GM18520 (cell line): Measurements from ENCODE around the gene CCDC71.

Source experiments
- ATAC-seq: cut with Tn5 transposase; IDR thresholded peaks from one replicate; pipeline ENCODE4 v1.9.1; 2021; ENCODE audit not compliant: unreplicated experiment

CCDC71 gene

DNA sequence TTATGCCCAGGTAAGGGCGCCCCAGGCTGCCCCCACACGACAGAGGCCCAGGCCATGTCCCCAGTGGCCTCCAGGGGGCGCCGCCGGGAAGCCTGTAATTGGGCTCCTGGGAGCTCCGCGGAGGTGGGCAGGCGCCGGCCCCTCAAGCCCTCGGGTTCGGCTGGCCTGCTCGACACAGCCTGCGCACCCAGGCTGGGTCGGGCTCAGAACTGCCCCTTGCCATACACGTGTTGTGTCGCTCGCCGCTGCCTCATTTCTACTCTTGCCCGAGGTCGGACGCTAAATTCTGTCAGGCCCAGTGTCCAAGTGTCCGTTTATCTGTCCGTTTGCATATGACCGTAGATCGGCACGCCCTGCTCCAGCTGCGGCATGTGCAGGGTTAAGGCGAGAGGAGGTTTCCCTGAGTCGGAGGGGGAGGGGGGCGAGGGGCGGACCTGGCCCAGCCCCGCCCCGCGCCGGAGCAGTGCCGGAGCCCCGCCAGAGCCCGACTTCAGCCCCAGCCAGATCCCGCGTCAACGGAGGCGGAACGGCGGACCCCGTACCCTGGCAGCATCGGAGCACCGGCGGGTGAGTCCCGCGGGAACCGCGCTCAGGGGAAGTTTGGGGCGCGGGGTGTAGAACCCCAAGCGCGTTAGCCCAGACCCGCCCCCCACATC is 5.1 kb upstream of the CCDC71 start, which contains the start of gene KLHDC8B:
Gene KLHDC8B (plus strand): TSS at position 480 of the 656 bp plus-strand sequence. CDS start 1,172 bp downstream, outside the sequence.
- ATAC-seq = no peak

DNA sequence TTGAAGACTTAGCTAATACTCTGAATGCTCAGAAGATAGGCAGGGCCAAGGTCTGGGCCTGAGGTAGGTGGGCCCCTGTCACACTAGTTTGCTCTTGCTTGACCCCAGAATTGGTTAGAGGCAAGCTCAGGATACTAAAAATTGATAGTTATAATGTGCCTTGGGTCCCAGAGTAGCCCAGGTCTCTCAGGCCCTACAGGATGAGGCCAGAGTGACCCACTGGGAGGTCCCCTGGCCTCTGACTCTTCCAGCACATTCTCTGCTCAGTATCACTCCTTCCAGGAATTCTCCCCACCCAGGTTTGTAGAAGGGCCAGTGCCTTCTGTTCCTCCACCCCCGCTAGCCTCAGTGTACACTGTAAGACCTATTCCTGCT is 4.6 kb upstream of the CCDC71 start:
- no peak for ATAC-seq

DNA sequence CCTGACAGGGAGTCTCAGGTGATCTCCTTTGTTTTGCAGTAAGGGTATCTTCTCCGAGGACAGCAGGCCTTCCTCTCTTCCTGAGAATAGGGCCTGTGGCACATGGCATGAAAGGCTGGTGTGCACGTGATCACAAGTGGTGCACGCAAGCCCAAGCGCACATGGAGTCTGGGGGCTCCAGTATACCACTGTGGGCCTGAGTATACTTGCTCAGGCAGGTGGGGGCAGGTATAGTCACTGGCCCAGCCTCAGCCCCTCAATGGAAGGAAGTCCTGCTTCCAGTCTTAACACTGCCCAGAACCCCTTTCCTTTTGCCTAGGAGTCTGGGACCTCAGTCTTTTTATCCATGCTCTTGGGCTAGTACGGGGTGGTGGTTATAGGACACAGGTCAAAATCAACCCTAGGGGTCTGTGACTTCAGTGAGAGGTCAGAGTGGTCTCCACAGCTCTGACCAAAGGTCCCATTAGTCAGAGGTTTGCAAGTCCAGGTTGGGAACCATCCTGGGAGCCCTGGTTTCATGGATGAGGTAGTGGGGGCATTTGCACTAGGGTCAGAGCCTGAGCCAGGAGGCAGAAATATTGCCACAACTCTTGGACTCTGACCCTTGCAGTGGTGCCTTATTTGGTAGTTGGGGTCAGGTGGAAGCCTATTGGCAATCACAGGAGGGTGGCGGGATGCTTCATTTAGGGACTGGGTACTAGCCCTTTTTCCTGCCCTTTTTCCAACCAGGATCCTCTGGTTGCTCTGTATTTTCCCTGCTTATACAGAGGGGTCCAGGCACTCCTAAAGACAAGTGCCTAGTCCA is 823 bp upstream of the CCDC71 start:
- no peak for ATAC-seq

DNA sequence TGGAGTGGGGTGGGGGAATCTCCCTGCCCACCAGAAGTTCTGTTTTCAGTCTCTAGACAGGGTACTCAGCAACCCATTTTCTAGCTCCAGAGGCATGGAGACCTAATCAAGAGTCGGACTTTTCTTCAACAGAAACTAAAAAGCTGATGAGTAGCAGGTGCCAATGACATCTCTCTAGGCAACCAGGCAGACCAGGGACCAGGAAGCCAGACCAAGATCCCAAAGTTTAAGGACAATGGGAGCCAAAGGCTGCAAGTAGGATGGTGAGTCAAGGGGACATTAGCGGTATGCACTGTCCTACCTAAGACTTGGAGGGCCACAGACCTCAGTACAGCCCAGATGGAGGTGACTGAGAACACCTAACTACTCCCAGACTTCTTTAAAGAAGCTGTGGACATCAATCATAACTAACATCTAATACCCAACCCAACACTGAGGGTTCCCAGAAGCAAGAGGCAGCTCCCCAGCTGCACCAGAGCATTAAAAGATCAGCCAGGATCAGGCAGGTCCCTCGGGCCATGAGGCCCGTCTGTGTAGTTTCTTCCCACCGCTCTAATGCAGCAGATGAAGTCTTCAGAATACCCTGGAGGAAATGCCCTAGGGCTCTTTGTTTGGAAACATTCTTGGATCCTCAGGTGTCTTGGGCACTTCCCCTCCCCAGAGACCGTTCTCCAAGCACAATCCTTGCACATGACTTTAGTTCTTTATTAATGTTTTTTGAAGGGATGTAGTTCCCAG is 979 bp downstream of the CCDC71 start:
- ATAC-seq = no peak

DNA sequence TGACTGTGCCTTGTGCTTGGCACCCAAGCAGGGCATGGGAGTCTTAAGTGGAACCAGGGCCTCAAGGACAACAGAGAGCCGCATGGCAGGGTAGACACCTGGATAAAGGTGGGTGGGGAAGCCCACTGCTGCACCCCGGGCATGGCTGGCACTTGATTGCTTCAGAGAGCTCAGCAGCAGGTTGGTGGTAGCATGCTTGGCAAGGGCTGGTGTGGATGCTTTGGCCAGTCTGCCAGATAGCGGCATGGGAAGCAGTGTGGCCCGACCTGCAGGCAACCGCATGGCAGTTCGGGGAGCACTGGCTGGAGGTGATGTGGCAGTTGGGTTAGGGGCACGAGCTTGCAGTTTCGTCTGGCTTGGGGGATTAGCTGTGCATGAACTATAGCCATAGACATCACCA is 2.5 kb downstream of the CCDC71 start:
- ATAC-seq = no peak

DNA sequence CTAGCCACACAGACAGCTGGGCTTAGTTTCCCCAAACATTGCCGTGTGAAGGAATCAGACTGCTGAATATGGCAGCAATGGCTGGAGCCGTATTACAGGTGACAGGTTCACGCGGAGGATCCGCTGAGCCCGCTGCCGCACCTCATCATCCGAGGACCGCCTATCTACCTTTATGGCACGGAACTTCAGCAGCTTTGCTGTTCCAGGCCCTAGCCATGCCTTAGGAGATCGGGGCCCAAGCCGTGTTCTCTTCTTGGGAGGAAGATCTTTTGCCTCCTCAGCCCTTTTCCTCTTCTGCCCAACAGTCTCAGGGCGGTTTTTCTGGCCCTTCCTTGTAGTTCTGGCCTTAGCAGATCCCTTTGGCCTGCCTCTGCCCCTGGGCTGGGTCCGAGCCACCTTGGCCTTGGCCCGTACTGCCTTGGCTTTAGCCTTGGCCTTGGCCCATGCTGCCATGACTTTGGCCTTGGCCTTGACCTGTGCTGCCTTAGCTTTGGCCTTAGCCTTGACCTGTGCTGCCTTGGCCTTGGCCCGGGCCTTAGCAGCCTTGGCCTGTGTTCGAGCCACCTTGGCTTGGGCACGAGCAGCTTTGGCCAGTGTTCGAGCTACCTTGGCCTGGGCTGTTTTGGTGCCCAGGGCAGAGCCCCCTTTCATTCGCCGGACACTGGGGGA is 3.2 kb downstream of the CCDC71 start:
- no peak for ATAC-seq

DNA sequence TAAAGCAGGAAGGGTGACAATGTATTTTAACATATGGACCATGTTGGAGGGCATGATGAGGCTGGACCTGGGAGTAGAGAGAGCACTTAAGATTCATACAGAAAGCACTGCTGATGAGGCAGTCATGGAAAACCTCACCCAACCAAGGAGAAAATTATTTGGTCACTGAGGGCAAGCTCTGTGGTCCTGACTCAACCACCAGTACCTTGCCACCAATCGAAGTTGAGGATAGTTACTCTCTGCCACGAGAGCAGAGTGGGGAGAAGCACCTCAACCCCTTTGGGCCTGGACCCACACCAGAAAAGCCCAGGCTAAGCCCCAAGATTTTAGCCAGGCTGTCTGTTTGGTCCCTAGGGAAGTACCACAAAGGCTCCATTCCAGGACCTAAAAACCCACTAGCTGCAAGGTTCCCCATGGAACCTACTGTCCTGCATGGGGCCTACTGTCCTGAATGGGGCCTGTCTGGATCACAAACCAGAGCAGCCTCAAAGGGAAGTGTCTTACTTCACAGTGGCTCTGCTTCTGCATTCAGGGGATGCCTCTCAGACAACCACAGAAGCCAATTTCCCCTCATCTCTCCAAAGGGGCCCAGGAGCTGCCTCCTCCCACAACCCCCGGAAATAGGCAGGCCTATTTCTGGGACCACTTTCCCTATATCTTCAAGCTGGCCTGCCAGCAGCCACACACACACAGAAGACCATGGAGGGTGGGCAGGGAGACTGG is 4.2 kb downstream of the CCDC71 start:
- no peak for ATAC-seq

DNA sequence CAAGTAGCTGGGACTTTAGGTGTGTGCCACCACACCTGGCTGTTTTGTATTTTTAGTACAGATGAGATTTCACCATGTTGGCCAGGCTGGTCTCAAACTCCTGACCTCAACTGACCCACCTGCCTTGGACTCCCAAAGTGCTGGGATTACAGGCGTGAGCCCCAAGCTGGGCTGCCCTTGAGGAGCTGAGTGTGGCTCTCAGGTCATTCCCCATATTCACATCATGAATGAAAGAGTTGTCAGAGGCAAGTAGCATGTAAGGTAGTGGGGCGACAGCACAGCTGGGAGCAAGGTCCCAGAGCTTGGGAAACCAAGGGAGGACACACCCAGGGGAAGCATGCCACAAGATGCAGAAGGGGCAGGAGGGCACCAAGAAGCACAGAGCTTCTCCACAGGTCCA is 4.9 kb downstream of the CCDC71 start:
- ATAC-seq = no peak

DNA sequence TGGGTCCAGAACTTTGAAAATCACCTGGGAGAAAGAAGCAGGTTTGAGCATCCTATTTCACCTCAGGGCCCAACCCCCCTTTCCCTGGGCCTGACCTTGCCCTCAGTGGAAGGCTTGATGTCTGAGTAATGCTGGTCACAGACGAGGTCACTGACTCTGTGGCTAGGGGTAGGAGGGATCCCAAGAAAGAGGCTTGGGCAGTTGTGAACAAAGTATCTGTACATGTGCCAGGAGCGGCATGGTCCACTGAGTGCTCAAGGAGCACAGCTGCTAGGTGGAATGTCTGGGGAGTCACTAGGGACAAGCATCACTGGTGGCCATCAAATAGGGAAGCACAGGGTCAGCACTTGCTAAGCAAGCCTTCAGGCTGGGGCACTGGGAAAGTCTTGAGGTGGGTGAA is 7.3 kb downstream of the CCDC71 start:
- ATAC-seq = no peak

DNA sequence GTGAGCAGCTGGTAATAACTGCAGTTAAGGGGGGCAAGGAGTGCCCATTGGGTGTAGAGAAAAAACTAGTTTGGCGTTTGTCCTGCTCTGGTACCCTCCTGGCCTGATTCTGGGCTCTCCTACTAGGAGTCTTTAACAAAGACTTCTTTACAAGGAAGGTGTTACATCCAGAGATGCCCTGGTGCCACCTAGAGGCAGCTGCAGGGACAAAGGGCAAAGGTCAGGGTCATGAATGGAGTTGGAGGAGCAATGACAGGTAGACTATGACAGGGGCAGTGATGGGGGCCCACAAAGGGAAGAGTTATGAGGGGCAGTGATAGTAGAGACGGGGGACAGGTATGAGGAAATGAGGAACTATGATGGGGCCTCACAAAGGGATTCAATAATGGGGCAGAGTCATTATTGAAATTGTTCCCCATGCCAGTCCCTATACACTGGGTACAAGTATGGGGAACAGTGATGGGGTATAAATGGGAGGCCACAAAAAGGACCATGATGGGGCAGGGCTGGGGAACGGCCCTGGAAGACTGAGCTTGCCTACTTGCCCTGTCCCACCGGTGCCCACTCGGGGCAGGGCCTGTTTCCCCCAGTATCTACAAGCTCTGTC is 7.9 kb downstream of the CCDC71 start:
- ATAC-seq = no peak

DNA sequence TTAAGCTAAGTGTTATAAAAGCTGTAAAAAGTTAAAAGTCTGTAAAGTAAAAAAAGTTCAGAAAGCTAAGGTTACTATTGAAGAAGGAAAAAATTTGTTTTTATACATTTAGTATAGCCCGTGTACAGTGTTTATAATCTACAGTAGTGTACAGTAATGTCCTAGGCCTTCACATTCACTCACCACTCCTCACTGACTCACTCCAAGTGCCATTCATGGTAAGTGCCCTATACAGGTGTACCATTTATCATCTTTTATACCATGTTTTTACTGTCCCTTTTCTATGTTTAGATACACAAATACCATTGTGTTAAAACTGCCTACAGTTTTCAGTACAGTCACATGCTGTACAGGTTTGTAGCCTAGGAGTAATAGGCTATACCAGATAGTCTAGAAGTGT is 8.8 kb downstream of the CCDC71 start:
- no peak for ATAC-seq

DNA sequence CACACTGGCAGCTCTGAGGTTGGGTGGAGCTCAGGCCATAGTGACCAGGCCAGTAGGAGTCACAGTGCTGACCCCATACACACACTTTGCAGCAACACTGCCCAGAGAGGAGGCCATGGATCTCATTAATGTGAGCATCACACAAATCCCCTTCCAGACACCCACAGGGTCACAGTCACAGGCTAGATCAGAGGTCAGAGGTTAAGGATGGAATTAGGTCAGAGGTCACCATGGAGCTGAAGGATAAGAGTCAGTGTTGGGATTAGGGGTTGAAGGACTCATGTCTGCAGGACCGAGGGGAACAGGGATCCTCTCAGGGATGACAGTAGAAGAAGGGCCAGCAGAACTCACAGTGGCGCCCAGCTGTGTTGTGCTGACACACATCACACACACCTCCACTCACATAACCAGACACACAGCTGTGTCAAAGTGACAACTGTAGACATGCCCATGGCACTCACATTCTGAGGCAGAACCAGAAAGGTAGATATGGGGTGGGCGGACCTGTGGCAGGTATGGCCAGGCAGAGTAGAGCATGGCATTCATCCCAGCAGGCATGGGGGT is 12.7 kb downstream of the CCDC71 start:
- ATAC-seq = no peak

DNA sequence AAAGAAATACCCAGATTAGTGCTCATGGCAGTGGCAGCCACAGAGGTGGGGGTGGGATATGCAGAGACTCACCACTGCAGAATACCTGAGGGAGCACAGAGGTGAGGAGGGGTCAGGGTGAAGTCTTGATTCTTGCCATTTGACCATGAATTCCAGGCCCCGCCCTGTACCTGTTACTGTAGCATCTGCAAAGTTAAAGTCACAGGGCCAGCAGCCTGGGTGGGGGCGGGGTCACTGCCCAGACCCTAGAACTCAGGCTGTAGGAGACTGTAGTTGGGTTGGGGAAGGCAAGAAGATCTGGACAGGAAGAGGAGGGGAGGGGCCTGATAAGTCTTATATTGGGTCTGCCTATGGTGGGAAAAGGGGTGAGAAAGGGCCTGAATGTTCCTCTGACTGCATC is 14.5 kb downstream of the CCDC71 start:
- ATAC-seq = no peak

DNA sequence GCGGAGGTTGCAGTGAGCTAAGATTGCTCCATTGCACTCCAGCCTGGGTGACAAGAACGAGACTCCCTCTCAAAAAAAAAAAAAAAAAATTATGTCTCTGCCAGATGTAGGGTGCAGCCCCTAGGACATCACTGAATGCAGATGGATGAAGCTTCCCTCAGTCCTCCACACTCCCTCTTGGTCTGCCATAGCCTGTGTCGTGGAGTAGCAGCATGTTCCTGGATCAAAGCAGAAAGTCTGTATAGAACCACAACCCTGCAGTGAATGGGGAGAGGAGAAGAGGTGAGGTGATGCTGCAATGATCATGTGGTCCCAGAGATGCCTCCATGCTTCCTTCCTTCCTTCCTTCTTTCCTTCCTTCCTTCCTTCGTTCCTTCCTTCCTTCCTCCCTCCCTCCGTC is 18.0 kb downstream of the CCDC71 start:
- ATAC-seq = no peak

DNA sequence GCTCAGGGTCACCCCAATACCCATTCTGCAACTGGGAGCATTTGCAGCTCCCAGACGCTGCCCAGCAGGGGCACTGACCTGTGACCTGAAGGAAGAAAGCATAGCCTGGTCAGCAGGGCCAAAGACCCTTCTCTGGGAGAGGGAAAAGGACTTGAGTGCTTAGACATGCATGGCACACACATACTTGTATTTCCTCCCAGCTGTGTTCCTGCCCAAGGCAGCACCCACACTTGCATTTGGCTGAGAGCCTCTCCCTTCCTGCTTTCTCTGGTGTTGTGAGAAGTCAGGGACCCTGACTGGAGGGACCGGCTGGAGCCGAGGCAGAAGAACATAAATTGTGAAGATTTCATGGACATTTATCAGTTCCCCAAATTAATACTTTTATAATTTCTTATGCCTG is 26.1 kb downstream of the CCDC71 start:
- no peak for ATAC-seq

DNA sequence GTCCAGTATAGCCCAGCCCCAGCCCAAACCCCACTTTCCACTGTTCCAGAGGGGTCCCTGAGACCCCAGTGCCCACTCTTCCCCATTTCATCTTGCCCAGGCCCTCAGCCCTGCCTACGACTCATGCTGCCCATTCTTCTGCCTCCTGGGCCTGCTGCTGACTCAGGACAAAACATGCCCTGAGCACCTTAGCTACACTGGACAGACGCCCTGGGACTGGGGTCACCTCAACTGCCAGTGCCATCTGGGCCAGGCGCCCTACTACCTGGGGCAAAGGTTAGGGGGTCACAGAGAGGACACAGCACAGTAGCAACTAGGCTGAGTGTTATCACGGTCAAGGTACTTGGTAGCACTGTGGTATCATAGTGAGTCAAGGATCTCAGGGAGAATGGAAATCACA is 30.6 kb downstream of the CCDC71 start:
- ATAC-seq = no peak

DNA sequence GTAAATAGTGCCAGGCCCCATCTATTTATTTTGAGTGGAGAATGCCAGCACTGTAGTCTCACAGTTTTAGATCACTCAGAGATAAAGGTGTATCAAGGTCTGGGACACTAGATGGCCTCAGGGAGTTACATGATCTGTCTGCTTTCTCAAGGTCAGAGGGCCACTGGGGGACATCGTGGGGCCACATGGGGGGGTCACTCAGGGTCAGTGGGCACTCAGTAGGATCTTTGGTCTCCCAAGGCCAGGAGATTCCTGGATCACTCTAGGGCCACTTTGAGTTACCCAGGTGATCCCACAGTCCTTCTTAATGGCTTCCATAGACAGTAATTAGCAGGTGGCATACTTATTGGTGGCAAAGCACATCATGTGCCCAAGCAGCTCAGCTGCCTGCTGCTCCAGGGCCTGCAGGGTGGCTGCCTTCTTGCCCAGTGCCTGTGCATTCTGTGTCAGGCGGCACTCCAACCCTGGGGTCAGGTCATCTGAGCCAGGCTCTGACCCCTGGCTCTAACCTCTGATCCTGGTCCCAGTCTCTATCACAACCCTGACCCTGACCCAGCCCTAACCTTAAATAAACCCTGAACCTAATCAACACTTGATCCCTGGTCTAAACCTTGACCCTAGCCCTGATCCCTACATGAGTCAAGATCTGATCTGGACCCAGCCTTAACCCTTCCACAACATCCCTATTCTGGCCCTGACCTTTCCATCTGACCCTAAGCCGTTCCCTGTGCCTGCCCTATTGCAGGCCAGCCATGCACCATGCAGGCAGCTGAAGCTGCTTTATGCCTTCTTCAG is 31.5 kb downstream of the CCDC71 start:
- ATAC-seq = no peak

DNA sequence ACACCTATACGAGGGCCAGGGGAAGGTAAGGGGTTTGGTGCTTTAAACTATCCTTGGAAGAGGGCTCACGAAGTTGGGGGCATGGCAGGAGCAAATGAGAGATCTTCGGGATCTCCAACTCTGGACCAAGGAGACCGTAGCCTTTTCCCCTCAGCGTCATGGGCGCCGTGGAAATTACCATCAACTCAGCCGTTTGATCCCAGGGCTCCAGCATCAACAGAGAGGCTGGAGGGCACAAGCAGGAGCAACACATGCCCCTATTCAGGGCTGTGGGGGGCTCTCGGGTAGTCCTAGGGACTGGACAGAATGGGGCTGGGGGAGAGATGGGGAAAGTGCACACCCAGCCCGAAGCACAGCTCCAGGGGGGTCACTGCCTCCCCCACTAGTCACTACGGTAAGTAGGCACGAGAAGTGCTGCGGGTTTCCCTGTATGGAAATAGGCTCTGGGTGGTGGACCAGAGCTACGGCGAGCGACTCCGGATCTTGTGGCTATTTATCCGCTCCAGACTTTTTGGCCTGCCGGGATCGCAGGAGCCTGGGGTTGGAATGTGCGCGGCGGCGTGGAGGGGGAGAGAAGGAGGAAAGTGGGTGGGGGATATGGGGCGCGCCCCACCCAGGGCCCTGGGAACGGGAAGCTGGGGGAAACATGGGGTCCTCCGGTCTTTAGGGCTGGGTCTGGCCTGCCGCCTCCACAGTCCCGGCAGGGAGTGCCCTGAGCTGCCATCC is 32.7 kb downstream of the CCDC71 start:
- ATAC-seq = no peak
